Measurements from ENCODE around the gene NCOA3. TPM values are rescaled to one million over a fixed set of nuclear protein-coding genes. Genes with fewer than 3 reads are reported as not detected.

Gene NCOA3
- total and polyA plus RNA-seq, 2 of the 8 experiments (the other 6 are each of a cell fraction or from before 2014, with no cell fraction given), result 7.9 to 24.7 TPM

DNA sequence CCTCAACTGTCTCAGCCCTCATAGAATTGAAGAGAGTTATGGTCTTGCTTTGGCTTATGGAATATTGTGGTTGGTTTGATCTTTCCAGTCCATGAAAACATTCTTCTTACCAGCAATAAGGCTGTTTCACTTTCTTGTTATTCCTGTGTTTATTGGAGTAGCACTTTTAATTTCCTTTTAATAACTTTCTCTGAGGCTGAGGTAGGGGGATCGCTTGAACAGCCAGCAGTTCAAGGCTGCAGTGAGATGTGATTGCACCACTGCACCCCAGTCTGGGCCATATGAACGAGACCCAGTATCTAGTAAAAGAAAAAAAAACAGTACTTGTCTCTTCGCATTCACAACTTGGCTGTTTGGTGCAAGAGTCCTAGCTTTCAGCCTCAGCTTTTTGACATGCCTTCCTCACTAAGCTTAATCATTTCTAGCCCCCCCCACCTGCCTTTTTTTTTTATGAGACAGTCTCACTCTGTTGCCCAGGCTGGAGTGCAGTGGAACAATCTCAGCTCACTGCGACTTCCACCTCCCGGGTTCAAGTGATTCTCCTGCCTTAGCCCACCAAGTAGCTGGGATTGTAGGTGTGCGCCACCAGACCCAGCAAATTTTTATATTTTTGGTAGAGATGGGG is 70.5 kb downstream of the NCOA3 start:
- H4K5ac ChIP-seq (ENCODE audit: insufficient read length, low read depth, low read length), result no peak overlapping the region
- ChIA-PET CTCF (ENCODE audit: partially characterized antibody) (interaction anchor here (0.7 to 2.0 kb wide), 3 partner anchors 13 to 51 kb away, joined by 3 to 7 read pairs (median 4); no protein-coding TSS in a partner anchor), POLR2A (ENCODE audit: partially characterized antibody) (interaction anchor here (0.9 kb wide), 1 partner anchor 10 kb away, joined by 4 read pairs; no protein-coding TSS in a partner anchor)
- WGBS, 2 experiments (ENCODE audit: extremely low coverage in 1 of 2, insufficient coverage in 1 of 2, insufficient read length in 1 of 2, insufficient replicate concordance in 2 of 2, low coverage in 1 of 2, low lambda C conversion rate in 2 of 2, missing lambda C conversion rate in 1 of 2), result 85% methylated on average over 6 of the region's 6 CpGs; no CpG with 5 or more reads in 1 of the 2 experiments
- no peak for FAIRE-seq
- no peak overlapping the region for H2BK15ac ChIP-seq (ENCODE audit: low read length)
- no peak overlapping the region for H2BK12ac ChIP-seq (ENCODE audit: low read depth, low read length)
- no peak overlapping the region for H2AFZ ChIP-seq (ENCODE audit: low read length)
- H3K79me2 ChIP-seq (ENCODE audit: control insufficient read depth in 1 of 2, insufficient read depth in 2 of 2, low read length in 2 of 2), result peaks cover 0 to 63% of the 10 kb centered on the region in 2 experiments; a peak in 2 of 4 replicates
- no peaks in the 10 kb centered on the region; the same call in 1 of the 2 replicates for H3K79me1 ChIP-seq (ENCODE audit: low read depth, low read length)
- H3K4me3 ChIP-seq (ENCODE audit: extremely low read depth in 1 of 4, insufficient read depth in 2 of 4, low read depth in 3 of 4, low read length in 4 of 4), result no peak overlapping the region
- no peak for DNase-seq (ENCODE audit: low read depth in 1 of 2, low spot score in 2 of 2)
- no peak overlapping the region for H2BK5ac ChIP-seq (ENCODE audit: low read depth, low read length)
- no peak overlapping the region for H4K91ac ChIP-seq (replicated peaks; ENCODE audit: insufficient read length, low read length)
- H3K27me3 ChIP-seq (replicated peaks in 1 of 4; ENCODE audit: control insufficient read depth in 3 of 4, extremely low read depth in 1 of 4, insufficient read depth in 3 of 4, low read length in 3 of 4), result no peaks in the 10 kb centered on the region
- peaks cover 0 to 2% of the 10 kb centered on the region in 2 experiments; a peak in 1 of 4 replicates for H3K9me3 ChIP-seq (ENCODE audit: insufficient read depth in 2 of 2, low read depth in 1 of 2, low read length in 1 of 2)
- no peaks in the 10 kb centered on the region for H3K23me2 ChIP-seq (ENCODE audit: low read depth, low read length)
- H3K27ac ChIP-seq (ENCODE audit: low read depth, low read length), result no peak overlapping the region
- H3K23ac ChIP-seq (ENCODE audit: insufficient read length), result no peak overlapping the region
- H3K36me3 ChIP-seq (ENCODE audit: control insufficient read depth in 2 of 4, insufficient read depth in 4 of 4, low read length in 3 of 4), result no peaks in the 10 kb centered on the region; a peak in 1 of 8 replicates
- H2BK20ac ChIP-seq (ENCODE audit: low read length), result no peak overlapping the region
- no peak overlapping the region for H2AK5ac ChIP-seq (ENCODE audit: low read depth, low read length)
- H3K56ac ChIP-seq (replicated peaks; ENCODE audit: insufficient read length, low read depth, low read length), result no peak overlapping the region
- no peak overlapping the region for H2BK120ac ChIP-seq (replicated peaks; ENCODE audit: low read depth, low read length)
- H4K20me1 ChIP-seq (replicated peaks in 1 of 2; ENCODE audit: control insufficient read depth in 1 of 2, insufficient read depth in 2 of 2, low read length in 2 of 2), result peaks cover 0 to 4% of the 10 kb centered on the region in 2 experiments
- H3K18ac ChIP-seq (ENCODE audit: extremely low read depth, low read length), result no peak overlapping the region
- no peak overlapping the region for H3K4ac ChIP-seq (replicated peaks; ENCODE audit: insufficient read length, low read depth, low read length)
- H3K4me1 ChIP-seq (replicated peaks in 1 of 4; ENCODE audit: control insufficient read depth in 3 of 4, insufficient read depth in 4 of 4, low read length in 3 of 4), result peaks cover 0 to 16% (median 14%) of the 10 kb centered on the region in 4 experiments; a peak in 4 of 7 replicates
- TF ChIP-seq RBBP5 (IDR thresholded peaks at IDR 0.05; ENCODE audit: borderline replicate concordance, low read depth, low read length) (no peak), PHF8 (conservative IDR thresholded peaks at IDR 0.05; ENCODE audit: low read depth, low read length) (no peak), EZH2 (IDR thresholded peaks at IDR 0.05; ENCODE audit: low read depth, low read length, severe bottlenecking) (no peak), CHD1 (IDR thresholded peaks at IDR 0.05; ENCODE audit: low read depth, low read length) (no peak), GABPA (IDR thresholded peaks at IDR 0.05; ENCODE audit: borderline replicate concordance, insufficient read depth, low read length) (no peak), TAF7 (optimal IDR thresholded peaks at IDR 0.05; ENCODE audit: borderline replicate concordance, low read depth, low read length) (no peak)
- no peak overlapping the region for H3K4me2 ChIP-seq (ENCODE audit: insufficient read depth in 1 of 2, low read depth in 2 of 2, low read length in 2 of 2)
- no peak overlapping the region for H4K8ac ChIP-seq (ENCODE audit: extremely low read depth, insufficient read depth, low read length)
- no peak overlapping the region for H3K14ac ChIP-seq (ENCODE audit: insufficient read length)
- H3K9ac ChIP-seq (replicated peaks in 1 of 4; ENCODE audit: extremely low read depth in 1 of 4, low read depth in 3 of 4, low read length in 3 of 4), result no peak overlapping the region
